Measurements from ENCODE around the gene CCL4.
"Not testable (repeated sequence)": the region's sequence is repeated elsewhere in the genome, so short reads cannot be mapped to it uniquely, and the experiment has no call there.

Gene CCL4

DNA sequence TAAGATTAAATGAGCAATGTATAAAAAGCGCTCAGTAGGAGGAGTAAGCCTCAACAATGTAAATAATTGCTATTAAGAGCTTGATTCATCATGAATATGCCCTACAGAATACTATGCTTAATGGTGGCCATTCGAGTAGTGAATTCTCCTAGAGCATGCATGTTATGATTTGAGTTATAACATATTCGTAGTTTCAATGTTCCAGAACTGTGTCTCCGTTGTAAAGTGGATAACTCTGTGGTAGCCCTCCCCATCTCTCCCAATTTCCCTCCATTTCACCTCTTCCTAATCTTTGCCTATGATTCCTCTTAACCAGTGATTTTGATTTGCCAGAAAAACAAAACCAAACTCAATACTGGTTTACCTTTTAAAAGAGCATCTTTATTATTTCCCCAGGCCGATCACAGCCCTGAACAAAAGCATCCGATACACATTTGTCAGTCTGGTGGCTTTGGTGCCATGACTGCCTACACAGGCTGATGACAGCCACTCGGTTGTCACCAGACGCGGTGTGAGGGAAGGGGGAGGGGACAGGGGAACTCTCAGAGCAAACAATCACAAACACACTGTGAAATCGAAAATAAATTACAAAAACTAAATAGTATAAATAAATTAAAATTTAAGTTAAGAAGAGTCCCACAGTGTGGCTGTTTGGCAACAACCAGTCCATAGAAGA lies 15.6 kb upstream of the CCL4 start:
- DNase-seq (ENCODE audit: low read depth), result not testable (repeated sequence)

- no peak for DNase-seq (ENCODE audit: low read depth)
Observed at GRCh38 chr17:36088670-36089338, 14.8 kb upstream of the CCL4 start.

- DNase-seq (ENCODE audit: low read depth), result no peak
Observed at GRCh38 chr17:36089339-36089865, 14.2 kb upstream of the CCL4 start.

- no peak for DNase-seq (ENCODE audit: low read depth)
Observed at GRCh38 chr17:36089888-36090836, 13.5 kb upstream of the CCL4 start, which contains the start of gene CCL3. CCL3 (minus strand) TSS chr17:36090143; CDS start chr17:36090058, 85 bp downstream.

- no peak for DNase-seq (ENCODE audit: low read depth)
Observed at GRCh38 chr17:36092230-36092629, 11.4 kb upstream of the CCL4 start.

GRCh38 chr17:36092715-36093114 lies 10.9 kb upstream of the CCL4 start:
- DNase-seq (ENCODE audit: low read depth), result not testable (repeated sequence)

- no peak for DNase-seq (ENCODE audit: low read depth)
Observed at GRCh38 chr17:36094232-36094631, 9.4 kb upstream of the CCL4 start.

DNA sequence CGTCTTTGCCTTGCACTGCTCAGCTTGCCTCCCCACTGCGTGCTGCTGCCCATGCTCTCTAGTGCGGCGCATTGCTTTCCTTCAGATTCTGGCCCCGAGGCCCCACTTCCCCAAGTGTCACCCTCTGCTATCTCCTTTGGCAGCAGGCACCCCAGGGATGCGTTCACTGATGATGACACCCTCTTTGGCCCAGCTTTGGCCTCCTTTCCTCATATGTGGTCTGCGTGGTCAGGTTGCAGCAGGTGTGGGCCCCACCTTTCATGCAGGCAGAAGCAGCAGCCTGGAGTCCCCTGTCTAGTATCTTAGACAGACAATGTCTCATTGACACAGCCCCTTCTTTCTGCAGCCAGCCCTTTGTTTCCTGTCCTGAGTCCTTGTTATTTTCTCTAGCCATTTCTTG lies 8.9 kb upstream of the CCL4 start:
- DNase-seq (ENCODE audit: low read depth), result no peak

GRCh38 chr17:36095992-36096391 lies 7.6 kb upstream of the CCL4 start:
- DNase-seq (ENCODE audit: low read depth), result no peak

- not testable (repeated sequence) for DNase-seq (ENCODE audit: low read depth)
Observed at GRCh38 chr17:36099004-36099403, 4.6 kb upstream of the CCL4 start.

GRCh38 chr17:36104246-36104645 lies 619 bp downstream of the CCL4 start:
- not testable (repeated sequence) for DNase-seq (ENCODE audit: low read depth)

GRCh38 chr17:36104701-36105181 lies 1.1 kb downstream of the CCL4 start:
- DNase-seq (ENCODE audit: low read depth), result no peak

GRCh38 chr17:36105781-36106492 lies 2.3 kb downstream of the CCL4 start:
- no peak for DNase-seq (ENCODE audit: low read depth)

DNA sequence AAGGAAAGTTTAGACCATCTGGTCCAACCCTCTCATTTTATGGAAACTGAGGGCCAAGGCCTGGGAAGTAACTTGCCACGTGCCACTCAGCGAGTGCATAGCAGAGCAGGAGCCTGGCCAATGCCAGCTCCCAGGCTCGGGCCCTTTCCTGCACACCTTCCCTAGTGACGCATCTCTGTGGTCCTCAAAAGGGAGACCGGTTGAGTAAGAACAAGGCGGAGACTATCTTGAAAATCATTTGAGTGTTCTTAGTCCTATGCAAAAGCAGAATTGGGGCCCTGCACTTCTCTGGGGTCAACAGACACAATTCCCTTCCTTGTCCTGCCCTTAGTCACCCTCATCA lies 2.8 kb downstream of the CCL4 start:
- DNase-seq (ENCODE audit: low read depth), result no peak

GRCh38 chr17:36107660-36108059 lies 4.0 kb downstream of the CCL4 start:
- no peak for DNase-seq (ENCODE audit: low read depth)

DNA sequence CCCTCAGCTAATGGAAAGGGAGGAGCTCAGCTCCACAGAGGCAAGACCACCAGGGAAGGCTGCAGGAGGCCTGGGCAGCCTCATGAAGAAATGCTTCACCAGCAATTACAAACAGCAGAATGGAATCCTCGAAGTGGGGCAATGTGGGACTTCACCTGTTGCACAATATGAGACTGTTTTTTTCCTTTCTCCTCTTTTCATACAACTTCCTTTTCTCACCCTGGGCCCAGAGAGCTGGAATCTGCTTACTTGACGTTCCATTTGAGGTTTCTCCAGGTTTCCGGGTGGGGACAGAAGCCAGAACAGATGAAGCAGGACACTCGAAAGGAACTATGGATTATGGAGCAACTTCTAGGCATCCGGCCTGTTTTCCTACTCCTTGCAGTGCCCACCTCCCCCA lies 4.6 kb downstream of the CCL4 start:
- not testable (repeated sequence) for DNase-seq (ENCODE audit: low read depth)

- DNase-seq (ENCODE audit: low read depth), result no peak
Observed at GRCh38 chr17:36111068-36111490, 7.5 kb downstream of the CCL4 start.

DNA sequence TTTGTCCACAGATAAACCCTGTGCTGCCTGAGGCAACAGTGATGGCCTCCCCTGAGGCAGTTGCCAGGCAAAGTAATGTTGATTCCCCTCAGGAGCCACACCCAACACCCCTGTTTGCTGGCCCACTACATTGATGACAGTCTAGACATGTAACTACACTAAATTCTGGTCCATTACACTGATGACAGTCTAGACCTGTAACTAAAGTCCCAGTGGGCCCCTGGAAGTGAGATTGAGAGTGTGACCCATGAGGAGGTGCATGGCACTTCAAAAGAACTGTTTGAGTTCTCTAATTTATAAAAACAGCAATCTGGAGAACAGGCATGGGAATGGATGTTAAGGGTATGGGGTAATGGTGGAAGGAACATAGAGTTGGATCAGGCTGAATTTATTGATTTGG lies 8.9 kb downstream of the CCL4 start:
- DNase-seq (ENCODE audit: low read depth), result no peak

- not testable (repeated sequence) for DNase-seq (ENCODE audit: low read depth)
Observed at GRCh38 chr17:36113131-36113530, 9.5 kb downstream of the CCL4 start.

- not testable (repeated sequence) for DNase-seq (ENCODE audit: low read depth)
Observed at GRCh38 chr17:36114971-36115648, 11.5 kb downstream of the CCL4 start.

GRCh38 chr17:36115649-36115977 lies 12.0 kb downstream of the CCL4 start:
- DNase-seq (ENCODE audit: low read depth), result not testable (repeated sequence)

Measured in GM04504 (cell line).